Skin epidermis (tissue), 12 donors: ENCODE results near the gene NBEAL2.
"Not testable (repeated sequence)": the region's sequence is repeated elsewhere in the genome, so short reads cannot be mapped to it uniquely, and the experiment has no call there.

Source experiments
- H3K27ac ChIP-seq, 21 experiments: fragments of 200-600 bp; sonication (generic) in 11 of 21; one replicate each; pipeline ENCODE4 v1.5.0; 2020; ENCODE audit warnings: mild to moderate bottlenecking in 3 of 21, inconsistent platforms in 2 of 21, moderate library complexity in 2 of 21
- H3K4me3 ChIP-seq, 7 experiments: fragments of 200-600 bp; sonication (generic) in 2 of 7; one replicate each; pipeline ENCODE4 v1.5.0; 2020; ENCODE audit warnings: inconsistent platforms in 2 of 7, mild to moderate bottlenecking in 2 of 7, moderate library complexity in 1 of 7

Gene NBEAL2

DNA sequence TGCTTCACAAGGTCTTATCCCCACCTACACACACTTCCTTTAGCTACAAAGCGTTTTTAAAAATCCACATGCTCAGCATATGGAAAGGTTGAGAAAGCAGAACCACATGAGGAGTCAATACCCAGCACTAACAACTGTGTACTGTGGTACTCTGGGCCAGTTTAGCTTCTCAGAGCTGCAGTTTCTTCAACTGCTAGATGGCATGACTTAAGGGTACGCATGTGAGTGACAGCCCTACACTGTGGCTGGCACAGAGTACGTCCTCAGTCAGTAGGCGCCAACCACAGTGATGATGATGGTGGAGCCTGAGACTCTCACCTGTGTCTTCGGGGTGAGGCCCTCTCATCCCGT lies 20.3 kb upstream of the NBEAL2 start:
- peak overlapping the region in 16 of 21 experiments; percentile 19 to 84 (median 68) for H3K27ac ChIP-seq
- no peak overlapping the region for H3K4me3 ChIP-seq

- Histone ChIP-seq H3K27ac (peak overlapping the region in 20 of 21 experiments; percentile 7 to 84 (median 66)), H3K4me3 (no peak overlapping the region)
Measured at GRCh38 chr3:46960081-46960701, 19.3 kb upstream of the NBEAL2 start.

- H3K27ac ChIP-seq = peak overlapping the region in 19 of 21 experiments; percentile 7 to 84 (median 66)
- no peak overlapping the region for H3K4me3 ChIP-seq
Measured at GRCh38 chr3:46960835-46961234, 18.6 kb upstream of the NBEAL2 start.

GRCh38 chr3:46962427-46962826 lies 17.0 kb upstream of the NBEAL2 start:
- Histone ChIP-seq H3K27ac (peak overlapping the region in 2 of 21 experiments; percentile 26 to 36), H3K4me3 (no peak overlapping the region)

DNA sequence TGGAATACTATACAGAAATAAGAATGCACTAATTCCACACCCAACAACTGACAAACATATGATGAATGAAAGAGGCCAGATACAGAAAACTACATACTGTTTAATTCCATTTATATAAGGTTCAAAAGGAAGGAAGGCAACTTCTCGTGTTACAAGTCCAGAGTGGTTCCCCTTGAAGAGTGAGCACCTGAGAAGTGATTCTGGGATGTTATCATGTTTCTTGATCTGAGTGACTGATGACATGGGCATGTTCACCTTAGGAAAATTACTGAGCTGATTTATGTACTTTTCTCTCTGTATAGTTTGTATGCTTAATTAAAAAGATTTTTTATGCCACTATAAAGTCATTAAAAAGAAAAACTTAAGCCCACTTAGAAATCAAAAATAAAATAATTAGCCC lies 16.5 kb upstream of the NBEAL2 start:
- H3K27ac ChIP-seq = peak overlapping the region in 2 of 21 experiments; percentile 26 to 36
- no peak overlapping the region for H3K4me3 ChIP-seq

DNA sequence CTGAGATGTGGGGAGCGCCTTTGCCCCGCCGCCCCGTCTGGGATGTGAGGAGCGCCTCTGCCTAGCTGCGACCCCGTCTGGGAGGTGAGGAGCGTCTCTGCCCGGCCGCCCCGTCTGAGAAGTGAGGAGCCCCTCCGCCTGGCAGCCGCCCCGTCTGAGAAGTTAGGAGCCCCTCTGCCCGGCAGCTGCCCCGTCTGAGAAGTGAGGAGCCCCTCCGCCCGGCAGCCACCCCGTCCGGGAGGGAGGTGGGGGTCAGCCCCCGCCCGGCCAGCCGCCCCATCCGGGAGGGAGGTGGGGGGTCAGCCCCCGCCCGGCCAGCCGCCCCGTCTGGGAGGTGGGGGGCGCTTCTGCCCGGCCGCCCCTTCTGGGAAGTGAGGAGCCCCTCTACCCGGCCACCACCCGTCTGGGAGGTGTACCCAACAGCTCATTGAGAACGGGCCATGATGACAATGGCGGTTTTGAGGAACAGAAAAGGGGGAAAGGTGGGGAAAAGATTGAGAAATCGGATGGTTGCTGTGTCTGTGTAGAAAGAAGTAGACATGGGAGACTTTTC lies 15.4 kb upstream of the NBEAL2 start:
- H3K4me3 ChIP-seq, H3K27ac ChIP-seq: not testable (repeated sequence)

GRCh38 chr3:46965151-46965550 lies 14.3 kb upstream of the NBEAL2 start:
- Histone ChIP-seq H3K27ac (peak overlapping the region in 2 of 21 experiments; percentile 19 to 51), H3K4me3 (no peak overlapping the region)

DNA sequence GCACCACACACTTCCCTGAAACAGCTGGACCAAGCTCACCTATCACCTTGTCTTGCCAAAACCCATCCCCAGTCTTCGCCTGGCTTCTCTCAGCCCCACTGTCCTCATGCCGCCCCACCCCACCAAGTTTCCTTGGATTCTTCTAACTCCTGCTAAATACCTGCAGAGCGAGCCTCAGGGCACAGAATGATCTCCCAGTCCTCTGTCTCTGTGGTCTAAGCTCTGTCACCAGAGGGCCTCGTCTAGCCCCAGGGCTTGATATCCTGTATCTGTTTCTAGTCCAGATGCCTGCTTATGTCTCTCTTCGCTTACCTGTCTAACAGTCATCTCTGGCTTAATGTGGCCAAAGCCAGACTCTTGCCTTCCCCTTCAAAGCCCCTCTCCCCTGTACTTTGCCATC lies 12.7 kb upstream of the NBEAL2 start:
- no peak overlapping the region for H3K4me3 ChIP-seq

GRCh38 chr3:46968783-46969428 lies 10.6 kb upstream of the NBEAL2 start:
- peak overlapping the region in 1 of 21 experiments; percentile 24 for H3K27ac ChIP-seq
- no peak overlapping the region for H3K4me3 ChIP-seq

More for the DNA sequence above, 12.7 kb upstream of the NBEAL2 start:
- H3K27ac ChIP-seq = peak overlapping the region in 2 of 21 experiments; percentile 18 to 23

DNA sequence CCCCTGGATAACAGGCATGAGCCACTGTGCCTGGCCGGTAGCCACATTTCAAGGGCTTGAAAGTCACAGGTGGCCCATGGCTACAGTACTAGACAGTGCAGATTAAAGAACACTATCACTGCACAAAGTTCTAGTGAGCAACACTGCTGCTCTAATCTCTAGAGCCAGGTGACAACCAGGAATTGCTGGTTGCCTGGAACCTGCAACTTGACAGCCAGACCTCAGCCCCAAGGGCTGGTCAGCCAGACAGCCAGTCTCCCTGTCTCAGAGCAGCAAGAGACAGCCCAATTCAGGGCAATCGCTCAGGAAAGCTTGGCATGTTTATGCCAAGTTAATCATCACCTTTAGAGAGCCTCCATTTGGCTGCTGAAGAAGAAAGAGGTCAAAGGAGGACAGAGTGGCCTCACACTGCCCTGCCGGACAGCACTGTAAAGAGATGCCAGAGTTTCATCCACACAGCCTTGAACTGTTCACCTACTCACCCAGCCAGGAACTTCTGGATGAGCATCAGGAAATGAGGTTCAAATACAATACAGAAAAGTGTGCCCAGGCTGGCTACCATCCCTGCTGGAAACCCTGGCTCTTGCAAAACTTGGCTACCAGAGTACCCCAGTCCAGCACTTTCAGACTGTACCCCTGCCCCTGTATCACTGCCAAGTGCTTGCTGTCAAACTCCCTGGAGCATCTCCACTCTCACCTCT lies 8.9 kb upstream of the NBEAL2 start:
- H3K27ac ChIP-seq = peak overlapping the region in 6 of 21 experiments; percentile 2 to 71 (median 46)
- no peak overlapping the region for H3K4me3 ChIP-seq

DNA sequence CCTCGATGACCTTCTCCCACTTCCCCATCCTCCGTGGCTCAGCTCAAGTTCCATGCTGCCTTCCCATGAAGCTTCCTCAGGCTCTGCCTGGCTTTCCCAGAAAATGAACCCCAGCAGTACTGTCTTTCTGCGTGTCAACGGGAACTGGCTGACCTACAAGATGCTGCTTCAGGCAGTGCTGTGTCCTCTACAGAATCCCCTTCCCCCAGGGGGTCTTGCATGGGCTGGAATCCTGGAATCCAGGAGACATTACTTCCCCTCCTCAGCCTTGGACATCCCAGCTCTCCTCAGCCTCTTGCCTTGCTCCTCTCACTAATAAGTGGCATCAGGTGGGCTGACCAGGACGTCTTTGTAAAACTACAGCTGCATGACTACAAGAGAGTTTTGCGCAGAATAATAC lies 8.3 kb upstream of the NBEAL2 start:
- H3K4me3 ChIP-seq = no peak overlapping the region
- peak overlapping the region in 7 of 21 experiments; percentile 2 to 71 (median 37) for H3K27ac ChIP-seq

DNA sequence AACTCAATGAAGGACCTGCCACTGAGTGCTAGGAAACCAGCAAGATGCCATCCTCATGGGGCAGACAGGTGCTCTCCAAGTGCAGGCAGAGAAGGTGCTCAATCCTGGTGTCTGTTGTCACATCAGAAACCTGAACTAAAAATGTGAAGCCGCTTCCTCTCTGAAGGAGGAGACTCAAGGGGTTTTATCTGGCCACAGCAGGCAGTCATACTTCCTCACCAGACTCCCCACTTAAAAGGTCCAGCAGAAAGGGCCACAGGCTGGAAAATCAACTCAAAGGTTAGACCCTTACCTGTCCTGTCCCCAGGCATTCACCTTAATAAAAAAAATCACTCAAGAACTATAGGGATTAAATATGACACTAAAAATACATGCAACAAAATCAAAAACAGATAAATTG lies 7.7 kb upstream of the NBEAL2 start:
- Histone ChIP-seq H3K4me3 (no peak overlapping the region), H3K27ac (peak overlapping the region in 9 of 21 experiments; percentile 2 to 71 (median 34))

DNA sequence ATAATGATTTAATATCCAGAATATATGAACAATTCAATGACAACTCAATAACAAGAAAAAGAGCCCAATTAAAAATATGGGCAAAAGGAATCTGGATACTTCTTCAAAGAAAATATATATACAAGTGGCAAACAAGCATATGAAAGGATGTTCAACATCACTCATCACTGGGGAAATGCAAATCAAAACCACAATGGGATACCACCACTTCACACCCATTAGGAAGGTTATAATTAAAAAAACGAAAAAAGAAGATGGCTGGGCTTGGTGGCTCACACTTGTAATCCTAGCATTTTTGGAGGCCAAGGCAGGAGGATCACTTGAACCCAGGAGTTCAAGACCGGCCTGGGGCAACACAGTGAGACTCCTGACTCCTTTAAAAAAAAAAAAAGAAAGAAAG lies 7.1 kb upstream of the NBEAL2 start:
- no peak overlapping the region for H3K4me3 ChIP-seq
- H3K27ac ChIP-seq = peak overlapping the region in 2 of 21 experiments; percentile 37 to 58

DNA sequence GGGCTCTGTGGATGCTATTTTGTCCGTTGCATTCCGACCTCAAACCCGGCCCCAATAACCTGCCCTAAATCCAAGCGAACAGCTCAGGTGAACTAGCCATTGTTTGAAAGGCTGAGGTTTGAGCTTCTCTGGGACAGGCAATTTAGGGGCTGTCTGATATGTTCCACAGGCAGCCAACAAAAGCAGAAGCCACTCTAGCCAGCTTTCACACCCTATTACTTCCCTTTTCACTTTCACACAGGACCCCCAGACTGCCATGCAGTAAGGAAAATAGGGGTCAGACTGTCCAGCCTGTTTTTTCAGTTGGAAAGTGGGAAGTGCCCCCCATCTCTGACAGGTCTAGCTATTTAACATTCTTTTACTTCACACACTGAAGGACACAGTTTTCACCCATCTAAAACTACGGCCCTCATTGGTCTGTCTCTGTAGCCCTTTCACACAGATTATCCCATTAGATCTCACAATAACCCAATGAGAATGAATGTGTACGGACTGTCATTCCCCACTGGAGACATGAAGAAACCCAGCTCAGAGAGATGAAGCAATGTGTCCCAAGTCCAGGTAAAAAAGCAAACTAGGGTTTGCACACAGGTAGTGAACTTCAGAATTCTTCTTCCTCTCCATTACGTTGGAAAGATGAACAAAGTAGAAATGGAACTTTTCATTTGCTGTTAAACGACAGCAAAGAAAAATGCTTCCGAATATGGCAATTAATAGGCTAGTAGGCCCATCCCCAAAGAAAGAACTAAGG lies 4.9 kb upstream of the NBEAL2 start:
- Histone ChIP-seq H3K27ac (peak overlapping the region in 6 of 21 experiments; percentile 4 to 98 (median 46)), H3K4me3 (no peak overlapping the region)

DNA sequence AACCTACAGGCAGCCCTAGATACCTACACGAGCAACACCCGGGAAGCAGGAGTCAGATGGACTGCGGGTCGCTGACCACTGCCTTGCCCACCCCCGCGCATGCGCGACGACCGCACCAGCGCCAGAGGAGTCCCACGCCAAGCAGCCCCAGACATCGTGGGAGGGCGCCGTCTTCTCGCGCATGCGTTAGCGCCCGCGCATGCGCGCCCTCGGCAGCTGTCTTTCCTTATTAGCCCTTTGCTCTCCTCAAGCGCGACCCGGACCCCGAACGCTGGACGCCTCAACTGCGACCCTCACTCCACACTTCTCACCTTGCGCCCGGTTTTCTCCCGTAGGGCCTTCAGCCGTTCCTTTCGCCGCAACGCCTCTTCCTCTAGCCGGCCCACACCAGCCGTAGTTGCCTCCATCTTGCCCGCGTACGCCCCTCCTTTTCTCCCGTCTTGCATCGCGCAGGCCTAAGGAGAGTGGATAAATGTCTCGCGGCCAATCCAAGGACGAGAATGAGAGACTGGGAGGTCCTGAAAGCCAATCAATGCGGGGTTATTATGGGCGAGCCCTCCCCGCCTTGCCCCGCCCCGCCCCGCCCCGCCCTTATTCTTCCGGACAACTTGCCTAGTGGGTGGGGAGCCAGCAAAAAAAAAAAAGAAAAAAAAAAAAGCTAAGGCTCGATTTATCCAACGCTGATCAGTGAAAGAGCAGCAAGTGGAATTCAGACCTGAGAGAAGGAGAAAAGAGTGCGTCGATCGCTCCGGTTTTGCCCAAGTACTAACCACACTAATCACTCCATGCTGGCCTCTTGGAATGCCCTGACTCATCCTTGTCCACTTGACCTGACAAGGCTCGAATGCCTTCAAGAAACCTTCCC lies 2.9 kb upstream of the NBEAL2 start, which contains the start of gene CCDC12:
Gene CCDC12, minus strand, starts transcription at position 420 of the 865 bp plus-strand sequence. Its CDS starts 13 bp downstream, at position 407.
- Histone ChIP-seq H3K4me3 (peak within 1 kb of the TSS; percentile 46 to 90 (median 75)), H3K27ac (peak within 1 kb of the TSS; percentile 77 to 98 (median 96))

DNA sequence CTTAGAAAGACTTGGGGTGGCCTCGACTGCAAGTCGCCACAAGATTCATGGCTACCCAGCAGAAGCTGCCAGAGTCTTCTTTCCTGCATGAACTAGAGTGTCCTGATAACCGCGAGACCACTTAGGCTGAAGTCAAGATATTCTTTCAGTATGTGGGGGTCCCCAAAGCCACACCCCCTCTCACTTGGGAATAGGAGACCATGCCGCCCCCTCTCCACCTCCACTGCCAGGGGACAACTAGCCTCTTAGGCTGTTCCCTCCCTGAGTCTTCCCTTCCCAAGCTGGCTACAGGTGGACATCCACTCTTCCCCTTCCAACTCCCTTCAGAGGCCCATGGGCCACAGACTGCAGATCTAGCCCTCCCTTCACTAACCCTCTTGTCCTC lies 1.7 kb upstream of the NBEAL2 start:
- Histone ChIP-seq H3K27ac (peak overlapping the region in 14 of 21 experiments; percentile 71 to 98 (median 91)), H3K4me3 (no peak overlapping the region)

GRCh38 chr3:46978381-46978780 lies 1.1 kb upstream of the NBEAL2 start:
- Histone ChIP-seq H3K27ac (peak overlapping the region in 19 of 21 experiments; percentile 64 to 98 (median 92)), H3K4me3 (peak overlapping the region in 3 of 7 experiments; percentile 56 to 73 (median 69))

- peak overlapping the region; percentile 45 to 98 (median 90) for H3K27ac ChIP-seq
- H3K4me3 ChIP-seq = peak overlapping the region; percentile 47 to 80 (median 64)
Measured at GRCh38 chr3:46979958-46980497, 562 bp downstream of the NBEAL2 start.
